HepG2 (cell line): ENCODE measurements around the gene SLCO3A1.

Experiments used
- CTCF ChIP-seq: sonication (generic); formaldehyde crosslinking; IDR thresholded peaks from 2 replicates; pipeline ENCODE4 v1.5.0; 2020; ENCODE audit warnings: mild to moderate bottlenecking, missing genetic modification reagents, moderate library complexity
- MAX ChIP-seq: IDR thresholded peaks from 2 replicates; pipeline ENCODE4 v1.6.1; 2012; ENCODE audit warnings: inconsistent platforms
- MYC ChIP-seq: sonication (generic); formaldehyde crosslinking; IDR thresholded peaks from 2 replicates; pipeline ENCODE4 v1.9.0; 2021; ENCODE audit warnings: missing genetic modification reagents, borderline replicate concordance
- POLR2AphosphoS5 ChIP-seq: IDR thresholded peaks from 2 replicates; pipeline ENCODE4 v1.6.1; 2012; ENCODE audit warnings: low read depth, low read length
- PREB ChIP-seq: sonication (generic); formaldehyde crosslinking; IDR thresholded peaks from 2 replicates; pipeline ENCODE4 v1.4.0; 2020; ENCODE audit warnings: missing genetic modification reagents
- RXRA ChIP-seq: sonication (generic); formaldehyde crosslinking; IDR thresholded peaks from 2 replicates; pipeline ENCODE4 v1.5.1; 2020; ENCODE audit warnings: missing genetic modification reagents
- ZNF790 ChIP-seq: sonication (generic); formaldehyde crosslinking; IDR thresholded peaks from 2 replicates; pipeline ENCODE4 v1.8.0; 2022; ENCODE audit warnings: missing genetic modification reagents, mild to moderate bottlenecking, borderline replicate concordance

GRCh38 chr15:91929509-91929908 lies 76.0 kb downstream of the SLCO3A1 start:
- no peak for TF ChIP-seq CTCF
- TF ChIP-seq RXRA (CRISPR knock-in tag) = no peak
- no peak for TF ChIP-seq PREB (CRISPR knock-in tag)
- TF ChIP-seq MYC (CRISPR knock-in tag) = no peak
- no peak for TF ChIP-seq POLR2AphosphoS5
- TF ChIP-seq ZNF790 (CRISPR knock-in tag) = no peak
- no peak for TF ChIP-seq MAX
